HCT116 (cell line): ENCODE measurements around the gene KCNK6. TPM values are rescaled to one million over a fixed set of nuclear protein-coding genes. Genes with fewer than 3 reads are reported as not detected.

Experiments used
- ATAC-seq: fragments of 200-7000 bp; cut with Tn5 transposase; 2 replicates; pipeline ENCODE4 v1.9.1; 2020; ENCODE audit warnings: mild to moderate bottlenecking, moderate library complexity
- BruUV-seq: library from RNA; stranded (reverse); fragments of 400-500 nt; replicated peaks from 2 replicates; lab custom pipeline; 2021; lab: Mats Ljungman, UMichigan
- CTCF ChIA-PET: fragments of 300-600 bp; sonication (Branson Sonifier 250); formaldehyde crosslinking; loops from one replicate; lab custom pipeline; 2021; ENCODE audit warnings: antibody characterized with exemption; lab: Charles Lee
- POLR2A ChIA-PET: fragments of 300-600, 350-600 bp; sonication (Branson Sonifier 250); formaldehyde crosslinking; loops from one replicate; lab custom pipeline; 2021; ENCODE audit warnings: antibody characterized with exemption; lab: Charles Lee
- RAD21 ChIA-PET, 2 experiments: fragments of 300-600 bp; sonication (Branson Sonifier 250); formaldehyde crosslinking; loops; one replicate each; lab custom pipeline; 2023; ENCODE audit warnings: low total read pairs in 2 of 2; ENCODE audit not compliant: uncharacterized antibody in 2 of 2, unreplicated experiment in 2 of 2, low non-redundant PET in 1 of 2; lab: Charles Lee
- DNase-seq: peaks from one replicate; pipeline ENCODE4 v3.0.0-alpha.2; 2010; ENCODE audit warnings: low read depth, low spot score
- H2AFZ ChIP-seq: fragments of 200-600 bp; shearing (Covaris generic), sonication (generic); 2 replicates; pipeline ENCODE4 v1.6.1; 2017; ENCODE audit warnings: low read depth, mixed run types, mixed read lengths, antibody characterized with exemption, low read length; ENCODE audit not compliant: poor library complexity, severe bottlenecking
- H3K27ac ChIP-seq: 2 replicates; pipeline ENCODE4 v1.5.1; 2012; ENCODE audit warnings: low read depth, low read length
- H3K27me3 ChIP-seq: fragments of 200-600 bp; sonication (generic); 2 replicates; pipeline ENCODE4 v1.6.1; 2016; ENCODE audit warnings: mixed run types, low read length, mixed read lengths; ENCODE audit not compliant: insufficient read depth
- H3K36me3 ChIP-seq, 2 experiments: fragments of 200-500 bp in 1 of 2; fragments of 200-600 bp in 1 of 2; sonication (Bioruptor generic) in 1 of 2; sonication (generic) in 1 of 2; 2 replicates each; pipeline versions ENCODE4 v1.5.1 to v1.6.1; 2014 to 2016; ENCODE audit warnings: low read length in 2 of 2, inconsistent platforms in 1 of 2, mixed read lengths in 1 of 2, mixed run types in 1 of 2; ENCODE audit not compliant: insufficient read depth in 2 of 2, control insufficient read depth in 1 of 2
- H3K4me1 ChIP-seq, 2 experiments: fragments of 200-600 bp in 1 of 2; sonication (generic) in 1 of 2; 2 replicates each; pipeline versions ENCODE4 v1.5.1 to v1.6.1; 2012 to 2017; ENCODE audit warnings: low read length in 2 of 2, inconsistent platforms in 1 of 2, mild to moderate bottlenecking in 1 of 2, mixed read lengths in 1 of 2, mixed run types in 1 of 2, moderate library complexity in 1 of 2; ENCODE audit not compliant: insufficient read depth in 2 of 2, control insufficient read depth in 1 of 2
- H3K4me2 ChIP-seq: fragments of 200-600 bp; sonication (generic); 2 replicates; pipeline ENCODE4 v1.6.1; 2017; ENCODE audit warnings: mixed run types, low read length, mixed read lengths
- H3K4me3 ChIP-seq, 2 experiments: fragments of 200-600 bp in 1 of 2; sonication (generic) in 1 of 2; replicated peaks in 1 of 2; 2 replicates each; pipeline ENCODE4 v1.5.1; 2011 to 2016; ENCODE audit warnings: low read length in 2 of 2, control low read depth in 1 of 2, low read depth in 1 of 2, mild to moderate bottlenecking in 1 of 2, mixed read lengths in 1 of 2, mixed run types in 1 of 2
- H3K79me2 ChIP-seq: fragments of 200-600 bp; sonication (generic); 2 replicates; pipeline ENCODE4 v1.6.1; 2017; ENCODE audit warnings: mild to moderate bottlenecking, mixed run types, low read length, moderate library complexity, mixed read lengths; ENCODE audit not compliant: insufficient read depth
- H3K9ac ChIP-seq: fragments of 200-600 bp; sonication (generic); 2 replicates; pipeline ENCODE4 v1.6.1; 2016; ENCODE audit warnings: low read length, mixed read lengths
- H3K9me2 ChIP-seq: fragments of 200-600 bp; sonication (generic), shearing (Covaris generic); 2 replicates; pipeline ENCODE4 v1.6.1; 2017; ENCODE audit warnings: mixed run types, mild to moderate bottlenecking, moderate library complexity; ENCODE audit not compliant: insufficient read depth
- H3K9me3 ChIP-seq, 2 experiments: fragments of 200-500 bp in 1 of 2; fragments of 200-600 bp in 1 of 2; sonication (Bioruptor generic) in 1 of 2; sonication (generic) in 1 of 2; 2 replicates each; pipeline ENCODE4 v1.6.1; 2014 to 2017; ENCODE audit warnings: low read length in 2 of 2, mixed read lengths in 2 of 2, inconsistent platforms in 1 of 2, low read depth in 1 of 2, mild to moderate bottlenecking in 1 of 2, mixed run types in 1 of 2, moderate library complexity in 1 of 2; ENCODE audit not compliant: control insufficient read depth in 1 of 2, insufficient read depth in 1 of 2
- H4K20me1 ChIP-seq: fragments of 200-600 bp; sonication (generic), shearing (Covaris generic); 2 replicates; pipeline ENCODE4 v1.6.1; 2017; ENCODE audit warnings: mixed run types, mild to moderate bottlenecking, moderate library complexity; ENCODE audit not compliant: insufficient read depth
- EGR1 ChIP-seq: IDR thresholded peaks from 2 replicates; pipeline ENCODE4 v1.6.1; 2012; ENCODE audit warnings: low read depth
- ELF1 ChIP-seq: IDR thresholded peaks from 2 replicates; pipeline ENCODE4 v1.6.1; 2012; ENCODE audit warnings: low read depth, borderline replicate concordance
- EZH2 ChIP-seq: fragments of 200-600 bp; sonication (generic); IDR thresholded peaks from 2 replicates; pipeline ENCODE4 v1.6.1; 2017; ENCODE audit warnings: antibody characterized with exemption, mixed run types
- EZH2phosphoT487 ChIP-seq: fragments of 200-600 bp; IDR thresholded peaks from 2 replicates; pipeline ENCODE4 v1.6.1; 2018; ENCODE audit warnings: antibody characterized with exemption, borderline replicate concordance
- FOSL1 ChIP-seq: IDR thresholded peaks from 2 replicates; pipeline ENCODE4 v1.6.1; 2012; ENCODE audit warnings: low read depth
- POLR2A ChIP-seq: IDR thresholded peaks from 2 replicates; pipeline ENCODE4 v1.7.0; 2011; ENCODE audit warnings: borderline replicate concordance; ENCODE audit not compliant: insufficient read depth, insufficient read length; ENCODE audit errors: extremely low read depth
- SIN3A ChIP-seq: IDR thresholded peaks from 2 replicates; pipeline ENCODE4 v1.6.1; 2012; ENCODE audit warnings: low read depth
- TCF7L2 ChIP-seq: IDR thresholded peaks from 2 replicates; pipeline ENCODE4 v1.7.0; 2011; ENCODE audit warnings: borderline replicate concordance, inconsistent platforms; ENCODE audit not compliant: insufficient read depth, insufficient read length; ENCODE audit errors: extremely low read depth
- ZFX ChIP-seq: fragments of 450-650 bp; IDR thresholded peaks from 2 replicates; pipeline ENCODE4 v1.6.1; 2017
- ZNF274 ChIP-seq: fragments of 200-500 bp; sonication (Bioruptor generic); IDR thresholded peaks from 2 replicates; pipeline ENCODE4 v1.6.1; 2014; ENCODE audit warnings: mild to moderate bottlenecking, low read depth, low read length, inconsistent platforms
- intact Hi-C: fragments of 100-400 bp; cut with micrococcal nuclease; formaldehyde crosslinking; loops from 2 replicates; pipeline ENCODE4 v1.10.0; 2022
- total RNA-seq: library from RNA; stranded (reverse); gene quantifications from one replicate; pipeline ENCODE4 v1.2.1, GENCODE V29; 2021; ENCODE audit not compliant: unreplicated experiment
- TF ChIP-seq, protein P1 (sequence below): IDR thresholded peaks from 2 replicates; pipeline ENCODE4 v1.6.1; 2012
- TF ChIP-seq, protein P2 (sequence below): IDR thresholded peaks from 2 replicates; pipeline ENCODE4 v1.6.1; 2012
- TF ChIP-seq, protein P3 (sequence below): IDR thresholded peaks from 2 replicates; pipeline ENCODE4 v1.6.1; 2011; ENCODE audit warnings: mild to moderate bottlenecking, low read length, moderate library complexity; ENCODE audit not compliant: insufficient replicate concordance; ENCODE audit errors: extremely low read depth
- TF ChIP-seq, protein P4 (sequence below): IDR thresholded peaks from 2 replicates; pipeline ENCODE4 v1.6.1; 2012; ENCODE audit warnings: low read depth

Gene KCNK6
- total RNA-seq, 1 experiment from 2014 or later: 11.0 TPM

DNA sequence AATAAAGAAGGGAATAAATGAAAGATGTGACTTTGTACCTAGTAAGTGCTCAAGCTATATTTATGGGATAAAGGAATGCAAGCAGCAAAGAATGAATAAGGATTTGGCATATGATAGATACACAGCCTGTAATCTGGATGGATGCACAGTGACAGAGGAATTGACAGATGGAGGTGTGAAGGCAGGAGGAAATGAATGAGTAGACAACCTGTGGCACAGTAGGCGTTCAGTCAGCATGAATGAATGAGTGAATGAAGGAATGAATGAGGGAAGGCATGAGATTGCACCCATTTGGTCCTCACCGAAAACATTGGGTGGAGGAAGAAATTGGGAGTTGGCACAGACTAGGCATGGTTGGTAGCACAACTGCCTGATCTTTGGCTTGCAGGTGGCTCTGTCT is 49.9 kb downstream of the KCNK6 start:
- H3K9me2 ChIP-seq: no peaks in the 10 kb centered on the region
- H3K9ac ChIP-seq: no peak overlapping the region
- no peak overlapping the region for H3K4me2 ChIP-seq
- ChIA-PET CTCF (no interaction called here), POLR2A (no interaction called here), RAD21 (no interaction called here)
- no peak overlapping the region for H2AFZ ChIP-seq
- H3K4me3 ChIP-seq: no peak overlapping the region
- TF ChIP-seq POLR2A (no peak), ELF1 (no peak), FOSL1 (no peak), EGR1 (no peak), TCF7L2 (no peak), SIN3A (no peak), EZH2phosphoT487 (no peak), ZFX (no peak), ZNF274 (no peak)
- TF ChIP-seq, protein P1, sequence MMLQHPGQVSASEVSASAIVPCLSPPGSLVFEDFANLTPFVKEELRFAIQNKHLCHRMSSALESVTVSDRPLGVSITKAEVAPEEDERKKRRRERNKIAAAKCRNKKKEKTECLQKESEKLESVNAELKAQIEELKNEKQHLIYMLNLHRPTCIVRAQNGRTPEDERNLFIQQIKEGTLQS: no peak
- TF ChIP-seq, protein P2, sequence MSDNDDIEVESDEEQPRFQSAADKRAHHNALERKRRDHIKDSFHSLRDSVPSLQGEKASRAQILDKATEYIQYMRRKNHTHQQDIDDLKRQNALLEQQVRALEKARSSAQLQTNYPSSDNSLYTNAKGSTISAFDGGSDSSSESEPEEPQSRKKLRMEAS: no peak
- H3K79me2 ChIP-seq: no peaks in the 10 kb centered on the region
- H3K27me3 ChIP-seq: no peaks in the 10 kb centered on the region
- intact Hi-C loops: no loop called here
- BruUV-seq: no TSS peak
- H3K36me3 ChIP-seq: no peaks in the 10 kb centered on the region
- no peaks in the 10 kb centered on the region for H3K9me3 ChIP-seq
- H3K27ac ChIP-seq: no peak overlapping the region
- peaks cover 4 to 7% of the 10 kb centered on the region in 2 experiments; a peak in 2 of 4 replicates for H3K4me1 ChIP-seq
- DNase-seq (no peak), ATAC-seq (no peak)
- no peaks in the 10 kb centered on the region for H4K20me1 ChIP-seq

DNA sequence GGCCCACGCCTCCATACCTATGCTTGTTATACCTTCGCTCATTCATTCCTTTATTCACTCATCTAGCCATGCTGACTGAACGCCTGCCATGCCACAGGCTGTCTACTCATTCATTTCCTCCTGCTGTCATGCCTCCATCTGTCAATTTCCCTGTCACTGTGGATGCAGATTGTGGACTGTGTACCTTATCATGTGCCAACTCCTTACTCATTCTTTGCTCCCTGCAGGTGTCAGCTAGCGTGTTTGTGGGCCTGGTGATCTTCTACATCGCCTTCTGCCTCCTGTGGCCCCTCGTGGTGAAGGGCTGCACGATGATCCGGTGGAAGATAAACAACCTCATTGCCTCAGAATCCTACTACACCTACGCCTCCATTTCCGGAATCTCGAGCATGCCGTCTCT is 50.7 kb downstream of the KCNK6 start:
- no peak for ATAC-seq
- Histone ChIP-seq H4K20me1 (no peaks in the 10 kb centered on the region), H3K4me3 (no peak overlapping the region), H3K9ac (no peak overlapping the region), H2AFZ (no peak overlapping the region), H3K27ac (no peak overlapping the region), H3K4me1 (peaks cover 4 to 7% of the 10 kb centered on the region in 2 experiments; a peak in 2 of 4 replicates), H3K79me2 (peaks cover 7% of the 10 kb centered on the region), H3K9me3 (no peaks in the 10 kb centered on the region), H3K27me3 (no peaks in the 10 kb centered on the region), H3K4me2 (no peak overlapping the region), H3K36me3 (no peaks in the 10 kb centered on the region; a peak in 1 of 4 replicates), H3K9me2 (no peaks in the 10 kb centered on the region)
- CTCF ChIA-PET: no interaction called here
- no peak for DNase-seq
- intact Hi-C loops: no loop called here
- RAD21 ChIA-PET: interaction anchor here in 1 of 2 experiments (0.6 kb wide), 1 partner anchor 939 kb away, joined by 6 read pairs; no protein-coding TSS in a partner anchor
- POLR2A ChIA-PET: no interaction called here
- no TSS peak for BruUV-seq
- TF ChIP-seq FOSL1 (no peak), EZH2 (no peak)
- TF ChIP-seq, protein P3, sequence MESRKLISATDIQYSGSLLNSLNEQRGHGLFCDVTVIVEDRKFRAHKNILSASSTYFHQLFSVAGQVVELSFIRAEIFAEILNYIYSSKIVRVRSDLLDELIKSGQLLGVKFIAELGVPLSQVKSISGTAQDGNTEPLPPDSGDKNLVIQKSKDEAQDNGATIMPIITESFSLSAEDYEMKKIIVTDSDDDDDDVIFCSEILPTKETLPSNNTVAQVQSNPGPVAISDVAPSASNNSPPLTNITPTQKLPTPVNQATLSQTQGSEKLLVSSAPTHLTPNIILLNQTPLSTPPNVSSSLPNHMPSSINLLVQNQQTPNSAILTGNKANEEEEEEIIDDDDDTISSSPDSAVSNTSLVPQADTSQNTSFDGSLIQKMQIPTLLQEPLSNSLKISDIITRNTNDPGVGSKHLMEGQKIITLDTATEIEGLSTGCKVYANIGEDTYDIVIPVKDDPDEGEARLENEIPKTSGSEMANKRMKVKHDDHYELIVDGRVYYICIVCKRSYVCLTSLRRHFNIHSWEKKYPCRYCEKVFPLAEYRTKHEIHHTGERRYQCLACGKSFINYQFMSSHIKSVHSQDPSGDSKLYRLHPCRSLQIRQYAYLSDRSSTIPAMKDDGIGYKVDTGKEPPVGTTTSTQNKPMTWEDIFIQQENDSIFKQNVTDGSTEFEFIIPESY: no peak
- TF ChIP-seq, protein P1: no peak
- TF ChIP-seq, protein P4, sequence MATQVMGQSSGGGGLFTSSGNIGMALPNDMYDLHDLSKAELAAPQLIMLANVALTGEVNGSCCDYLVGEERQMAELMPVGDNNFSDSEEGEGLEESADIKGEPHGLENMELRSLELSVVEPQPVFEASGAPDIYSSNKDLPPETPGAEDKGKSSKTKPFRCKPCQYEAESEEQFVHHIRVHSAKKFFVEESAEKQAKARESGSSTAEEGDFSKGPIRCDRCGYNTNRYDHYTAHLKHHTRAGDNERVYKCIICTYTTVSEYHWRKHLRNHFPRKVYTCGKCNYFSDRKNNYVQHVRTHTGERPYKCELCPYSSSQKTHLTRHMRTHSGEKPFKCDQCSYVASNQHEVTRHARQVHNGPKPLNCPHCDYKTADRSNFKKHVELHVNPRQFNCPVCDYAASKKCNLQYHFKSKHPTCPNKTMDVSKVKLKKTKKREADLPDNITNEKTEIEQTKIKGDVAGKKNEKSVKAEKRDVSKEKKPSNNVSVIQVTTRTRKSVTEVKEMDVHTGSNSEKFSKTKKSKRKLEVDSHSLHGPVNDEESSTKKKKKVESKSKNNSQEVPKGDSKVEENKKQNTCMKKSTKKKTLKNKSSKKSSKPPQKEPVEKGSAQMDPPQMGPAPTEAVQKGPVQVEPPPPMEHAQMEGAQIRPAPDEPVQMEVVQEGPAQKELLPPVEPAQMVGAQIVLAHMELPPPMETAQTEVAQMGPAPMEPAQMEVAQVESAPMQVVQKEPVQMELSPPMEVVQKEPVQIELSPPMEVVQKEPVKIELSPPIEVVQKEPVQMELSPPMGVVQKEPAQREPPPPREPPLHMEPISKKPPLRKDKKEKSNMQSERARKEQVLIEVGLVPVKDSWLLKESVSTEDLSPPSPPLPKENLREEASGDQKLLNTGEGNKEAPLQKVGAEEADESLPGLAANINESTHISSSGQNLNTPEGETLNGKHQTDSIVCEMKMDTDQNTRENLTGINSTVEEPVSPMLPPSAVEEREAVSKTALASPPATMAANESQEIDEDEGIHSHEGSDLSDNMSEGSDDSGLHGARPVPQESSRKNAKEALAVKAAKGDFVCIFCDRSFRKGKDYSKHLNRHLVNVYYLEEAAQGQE: no peak
